Measurements from ENCODE around the gene PRND.

- TF ChIP-seq, protein P1, sequence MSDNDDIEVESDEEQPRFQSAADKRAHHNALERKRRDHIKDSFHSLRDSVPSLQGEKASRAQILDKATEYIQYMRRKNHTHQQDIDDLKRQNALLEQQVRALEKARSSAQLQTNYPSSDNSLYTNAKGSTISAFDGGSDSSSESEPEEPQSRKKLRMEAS (IDR thresholded peaks at IDR 0.05): no peak
- TF ChIP-seq MAZ (IDR thresholded peaks at IDR 0.05; ENCODE audit: borderline replicate concordance, low read depth, low read length): no peak
- TF ChIP-seq PHF8 (IDR thresholded peaks at IDR 0.05; ENCODE audit: borderline replicate concordance, low read depth): no peak
- TF ChIP-seq NPAS2 (CRISPR knock-in tag; IDR thresholded peaks at IDR 0.05; ENCODE audit: borderline replicate concordance): no peak
- TF ChIP-seq CEBPB (IDR thresholded peaks at IDR 0.05): no peak
- TF ChIP-seq POLR2A (IDR thresholded peaks at IDR 0.05; ENCODE audit: low read length): no peak
- peak; percentile 99 for TF ChIP-seq CTCF (IDR thresholded peaks at IDR 0.05)
- no peak for TF ChIP-seq CBX8 (IDR thresholded peaks at IDR 0.05)
Measured at GRCh38 chr20:4720041-4720976, 1.4 kb upstream of the PRND start.

Measured in A549 (cell line).